ENCODE results near the gene PDE10A.

The PDE10A gene

GRCh38 chr6:165548450-165548849 lies 114.6 kb downstream of the PDE10A start:
- no peak overlapping the region for H3K4me3 ChIP-seq (ENCODE audit: low read length)
- DNase-seq (ENCODE audit: low read depth), result no peak
- TF ChIP-seq, protein P1, sequence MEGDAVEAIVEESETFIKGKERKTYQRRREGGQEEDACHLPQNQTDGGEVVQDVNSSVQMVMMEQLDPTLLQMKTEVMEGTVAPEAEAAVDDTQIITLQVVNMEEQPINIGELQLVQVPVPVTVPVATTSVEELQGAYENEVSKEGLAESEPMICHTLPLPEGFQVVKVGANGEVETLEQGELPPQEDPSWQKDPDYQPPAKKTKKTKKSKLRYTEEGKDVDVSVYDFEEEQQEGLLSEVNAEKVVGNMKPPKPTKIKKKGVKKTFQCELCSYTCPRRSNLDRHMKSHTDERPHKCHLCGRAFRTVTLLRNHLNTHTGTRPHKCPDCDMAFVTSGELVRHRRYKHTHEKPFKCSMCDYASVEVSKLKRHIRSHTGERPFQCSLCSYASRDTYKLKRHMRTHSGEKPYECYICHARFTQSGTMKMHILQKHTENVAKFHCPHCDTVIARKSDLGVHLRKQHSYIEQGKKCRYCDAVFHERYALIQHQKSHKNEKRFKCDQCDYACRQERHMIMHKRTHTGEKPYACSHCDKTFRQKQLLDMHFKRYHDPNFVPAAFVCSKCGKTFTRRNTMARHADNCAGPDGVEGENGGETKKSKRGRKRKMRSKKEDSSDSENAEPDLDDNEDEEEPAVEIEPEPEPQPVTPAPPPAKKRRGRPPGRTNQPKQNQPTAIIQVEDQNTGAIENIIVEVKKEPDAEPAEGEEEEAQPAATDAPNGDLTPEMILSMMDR (IDR thresholded peaks at IDR 0.05; ENCODE audit: insufficient read depth, low read depth, low read length, missing control alignments), result no peak

- no peak overlapping the region for H3K4me3 ChIP-seq (ENCODE audit: low read length)
- DNase-seq (ENCODE audit: low read depth), result no peak
- TF ChIP-seq, protein P1 (IDR thresholded peaks at IDR 0.05; ENCODE audit: insufficient read depth, low read depth, low read length, missing control alignments), result no peak
Measured at GRCh38 chr6:165545806-165546205, 117.2 kb downstream of the PDE10A start.

DNA sequence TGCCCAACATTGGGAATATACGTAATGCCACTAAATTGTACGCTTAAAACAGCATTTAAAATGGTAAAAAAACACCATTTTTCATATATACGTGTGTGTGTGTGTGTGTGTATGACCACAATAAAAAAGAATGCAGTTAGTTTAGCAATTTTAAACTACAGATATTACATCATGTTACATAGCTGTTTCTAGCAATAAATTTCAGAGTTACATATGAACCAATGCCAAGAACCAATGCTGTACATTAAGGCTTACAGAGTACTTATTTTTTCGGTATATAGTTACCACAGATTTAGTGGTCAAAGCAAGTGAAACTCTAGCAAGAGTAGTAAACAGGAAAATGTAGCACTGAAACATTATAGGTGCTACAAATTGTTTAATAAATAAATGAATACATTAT lies 119.3 kb downstream of the PDE10A start:
- H3K4me3 ChIP-seq (ENCODE audit: low read length), result no peak overlapping the region
- TF ChIP-seq, protein P1 (IDR thresholded peaks at IDR 0.05; ENCODE audit: insufficient read depth, low read depth, low read length, missing control alignments), result no peak
- no peak for DNase-seq (ENCODE audit: low read depth)

- DNase-seq (ENCODE audit: low read depth), result no peak
- H3K4me3 ChIP-seq (ENCODE audit: low read length), result no peak overlapping the region
- TF ChIP-seq, protein P1 (IDR thresholded peaks at IDR 0.05; ENCODE audit: insufficient read depth, low read depth, low read length, missing control alignments), result no peak
Measured at GRCh38 chr6:165536911-165537310, 126.1 kb downstream of the PDE10A start.

DNA sequence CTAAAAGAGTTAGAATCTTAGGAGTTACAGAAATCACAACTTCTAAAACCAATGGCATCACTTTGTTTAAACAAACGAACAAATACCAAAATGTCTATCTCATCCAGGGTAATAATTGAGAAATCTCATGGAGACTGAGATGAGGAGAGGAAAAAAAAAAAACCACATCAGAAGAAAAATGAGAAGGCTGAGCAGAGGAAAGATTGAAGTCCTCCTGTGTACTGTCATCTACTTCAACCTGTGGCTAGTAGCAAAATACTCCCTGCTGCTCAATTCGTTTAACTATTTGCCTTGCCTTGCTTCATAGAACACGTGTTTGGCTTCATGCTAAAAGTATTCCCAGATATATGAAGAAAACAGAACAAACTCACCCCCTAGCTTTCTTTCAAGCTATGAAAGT lies 143.7 kb downstream of the PDE10A start:
- H3K4me3 ChIP-seq (ENCODE audit: low read length), result no peak overlapping the region
- TF ChIP-seq, protein P1 (IDR thresholded peaks at IDR 0.05; ENCODE audit: insufficient read depth, low read depth, low read length, missing control alignments), result no peak
- DNase-seq (ENCODE audit: low read depth), result no peak

DNA sequence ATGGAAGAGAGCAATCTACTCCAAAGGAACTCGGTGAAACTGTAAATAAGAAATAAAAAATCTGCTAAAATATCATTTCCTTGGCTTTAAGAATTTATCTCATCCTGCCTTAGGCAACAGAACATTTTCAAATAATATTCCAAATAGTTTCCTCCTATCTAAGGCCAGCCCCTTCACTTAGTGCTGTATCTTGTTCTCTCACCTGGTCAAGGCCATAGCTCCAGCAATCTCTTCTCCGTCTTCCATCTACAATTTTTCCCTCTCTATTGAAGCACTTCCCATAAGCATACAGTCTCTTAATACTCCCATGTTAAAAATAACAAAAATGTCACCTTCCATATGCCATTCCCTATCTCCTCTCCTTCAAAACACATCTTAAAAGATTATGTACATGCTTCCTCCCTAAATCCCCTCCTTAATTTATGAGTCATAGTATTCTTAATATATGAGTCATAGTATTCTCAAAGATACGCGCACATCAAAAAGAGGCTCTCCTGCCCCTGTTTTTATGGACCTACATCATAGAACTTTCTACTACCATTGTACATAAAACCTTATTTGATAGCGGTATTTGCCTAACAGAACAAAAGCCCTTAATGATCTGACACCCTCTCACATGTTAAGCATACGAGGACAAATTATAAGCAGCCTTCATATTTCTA lies 146.9 kb downstream of the PDE10A start:
- H3K4me3 ChIP-seq (ENCODE audit: low read length), result no peak overlapping the region
- DNase-seq (ENCODE audit: low read depth), result peak; percentile 56
- TF ChIP-seq, protein P1 (IDR thresholded peaks at IDR 0.05; ENCODE audit: insufficient read depth, low read depth, low read length, missing control alignments), result no peak

DNA sequence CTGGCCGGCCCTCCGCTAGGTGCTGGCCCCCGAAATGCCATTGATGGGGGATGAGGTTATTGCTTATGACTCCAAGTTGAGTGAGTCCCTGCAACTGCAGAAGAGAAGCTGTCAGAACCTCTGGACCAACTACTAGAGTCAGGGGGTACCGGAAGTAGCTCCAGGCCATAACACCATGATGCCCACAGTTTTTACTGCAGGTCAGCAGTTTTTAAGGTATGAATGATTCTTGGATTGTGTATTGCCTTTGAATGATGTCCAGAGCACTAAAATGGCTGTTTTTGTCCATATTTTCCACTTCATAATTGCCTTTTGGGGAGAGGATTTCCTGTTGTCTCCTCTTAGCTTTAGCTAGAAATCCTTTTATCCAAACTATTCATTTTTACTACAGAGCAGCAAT lies 148.4 kb downstream of the PDE10A start:
- no peak for DNase-seq (ENCODE audit: low read depth)
- no peak overlapping the region for H3K4me3 ChIP-seq (ENCODE audit: low read length)
- TF ChIP-seq, protein P1 (IDR thresholded peaks at IDR 0.05; ENCODE audit: insufficient read depth, low read depth, low read length, missing control alignments), result no peak

Measured in epithelial cell of esophagus (primary cell).